ENCODE data around the gene TMEM254.

DNA sequence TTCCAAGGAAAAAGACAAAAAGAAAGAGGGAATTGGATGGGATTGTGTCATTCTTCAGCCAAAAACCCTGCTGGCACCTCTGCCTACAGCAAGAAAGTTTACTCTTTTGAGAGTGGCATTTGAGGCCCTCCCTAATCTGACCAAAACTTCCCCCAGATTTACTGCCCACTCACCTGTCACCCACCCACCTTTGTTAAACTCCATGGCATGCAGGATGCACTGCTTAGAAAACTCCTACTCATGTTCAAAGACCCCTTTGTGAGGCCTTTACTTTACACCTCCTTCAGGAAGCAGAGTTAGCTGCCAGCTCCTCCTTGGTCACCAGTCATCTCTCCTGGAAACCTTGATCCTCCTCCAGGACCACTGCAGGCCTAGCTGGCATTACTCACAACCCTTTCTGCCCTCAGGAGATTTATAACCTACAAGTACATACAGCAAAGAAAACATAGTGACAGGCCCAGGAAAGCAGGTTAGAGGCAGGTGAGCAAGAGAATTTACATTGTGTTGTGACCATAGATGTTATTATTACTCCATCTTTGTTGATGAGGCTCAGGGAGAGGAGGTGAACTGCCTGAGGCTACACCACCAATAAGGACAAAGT is 43.7 kb downstream of the TMEM254 start:
- TF ChIP-seq ZNF24 (IDR thresholded peaks at IDR 0.05) = no peak
- TF ChIP-seq, protein P1, sequence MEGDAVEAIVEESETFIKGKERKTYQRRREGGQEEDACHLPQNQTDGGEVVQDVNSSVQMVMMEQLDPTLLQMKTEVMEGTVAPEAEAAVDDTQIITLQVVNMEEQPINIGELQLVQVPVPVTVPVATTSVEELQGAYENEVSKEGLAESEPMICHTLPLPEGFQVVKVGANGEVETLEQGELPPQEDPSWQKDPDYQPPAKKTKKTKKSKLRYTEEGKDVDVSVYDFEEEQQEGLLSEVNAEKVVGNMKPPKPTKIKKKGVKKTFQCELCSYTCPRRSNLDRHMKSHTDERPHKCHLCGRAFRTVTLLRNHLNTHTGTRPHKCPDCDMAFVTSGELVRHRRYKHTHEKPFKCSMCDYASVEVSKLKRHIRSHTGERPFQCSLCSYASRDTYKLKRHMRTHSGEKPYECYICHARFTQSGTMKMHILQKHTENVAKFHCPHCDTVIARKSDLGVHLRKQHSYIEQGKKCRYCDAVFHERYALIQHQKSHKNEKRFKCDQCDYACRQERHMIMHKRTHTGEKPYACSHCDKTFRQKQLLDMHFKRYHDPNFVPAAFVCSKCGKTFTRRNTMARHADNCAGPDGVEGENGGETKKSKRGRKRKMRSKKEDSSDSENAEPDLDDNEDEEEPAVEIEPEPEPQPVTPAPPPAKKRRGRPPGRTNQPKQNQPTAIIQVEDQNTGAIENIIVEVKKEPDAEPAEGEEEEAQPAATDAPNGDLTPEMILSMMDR (IDR thresholded peaks at IDR 0.05 in 2 of 3, conservative IDR thresholded peaks at IDR 0.05 in 1 of 3; ENCODE audit: insufficient read depth in 2 of 3, low read depth in 1 of 3, low read length in 3 of 3) = no peak
- TF ChIP-seq JUNB (CRISPR knock-in tag; conservative IDR thresholded peaks at IDR 0.05) = no peak
- TF ChIP-seq ZNF3 (CRISPR knock-in tag; IDR thresholded peaks at IDR 0.05) = no peak
- TF ChIP-seq, protein P2, sequence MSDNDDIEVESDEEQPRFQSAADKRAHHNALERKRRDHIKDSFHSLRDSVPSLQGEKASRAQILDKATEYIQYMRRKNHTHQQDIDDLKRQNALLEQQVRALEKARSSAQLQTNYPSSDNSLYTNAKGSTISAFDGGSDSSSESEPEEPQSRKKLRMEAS (CRISPR knock-in tag; IDR thresholded peaks at IDR 0.05) = no peak
- TF ChIP-seq FOXJ3 (CRISPR knock-in tag; IDR thresholded peaks at IDR 0.05) = no peak
- no peak for TF ChIP-seq SMC3 (conservative IDR thresholded peaks at IDR 0.05; ENCODE audit: insufficient read depth, low read depth, low read length)
- no peak for TF ChIP-seq NFE2 (IDR thresholded peaks at IDR 0.05; ENCODE audit: low read depth)
- no peak for TF ChIP-seq RFX1 (IDR thresholded peaks at IDR 0.05)
